GM23248 (cell line): ENCODE measurements around the gene AP1M2. TPM values are rescaled to one million over a fixed set of nuclear protein-coding genes. Genes with fewer than 3 reads are reported as not detected.
A peak's percentile ranks its signal among the peaks of the same experiment; 100 is the strongest.

Source experiments
- DNase-seq: peaks from one replicate; pipeline ENCODE4 v3.0.0-alpha.2; 2015
- H2AFZ ChIP-seq: fragments of 200-600 bp; sonication (generic); 2 replicates; pipeline ENCODE4 v1.6.1; 2016; ENCODE audit warnings: antibody characterized with exemption
- H3F3A ChIP-seq: fragments of 200-600 bp; sonication (generic); 2 replicates; pipeline ENCODE4 v1.6.1; 2016; ENCODE audit warnings: mild to moderate bottlenecking, antibody characterized with exemption, mixed run types; ENCODE audit not compliant: insufficient read depth
- H3K27ac ChIP-seq: fragments of 200-600 bp; sonication (generic); 2 replicates; pipeline ENCODE4 v1.5.1; 2016; ENCODE audit warnings: mild to moderate bottlenecking
- H3K27me3 ChIP-seq: fragments of 200-600 bp; sonication (generic); replicated peaks from 2 replicates; pipeline ENCODE4 v1.6.1; 2016; ENCODE audit warnings: mild to moderate bottlenecking; ENCODE audit not compliant: insufficient read depth
- H3K36me3 ChIP-seq: fragments of 200-600 bp; sonication (generic); 2 replicates; pipeline ENCODE4 v1.6.1; 2016; ENCODE audit warnings: low read depth, mild to moderate bottlenecking
- H3K4me1 ChIP-seq: fragments of 200-600 bp; sonication (generic); 2 replicates; pipeline ENCODE4 v1.6.1; 2016; ENCODE audit warnings: mild to moderate bottlenecking; ENCODE audit not compliant: insufficient read depth
- H3K4me2 ChIP-seq: fragments of 200-600 bp; sonication (generic); one replicate; pipeline ENCODE4 v1.6.1; 2016; ENCODE audit warnings: mild to moderate bottlenecking; ENCODE audit not compliant: unreplicated experiment
- H3K4me3 ChIP-seq: fragments of 200-600 bp; sonication (generic); 2 replicates; pipeline ENCODE4 v1.5.1; 2016; ENCODE audit warnings: mild to moderate bottlenecking
- H3K79me2 ChIP-seq: fragments of 200-600 bp; sonication (generic); 2 replicates; pipeline ENCODE4 v1.6.1; 2016; ENCODE audit warnings: mild to moderate bottlenecking; ENCODE audit not compliant: insufficient read depth
- H3K9ac ChIP-seq: fragments of 200-600 bp; sonication (generic); 2 replicates; pipeline ENCODE4 v1.6.1; 2016; ENCODE audit warnings: mild to moderate bottlenecking
- H3K9me2 ChIP-seq: fragments of 200-600 bp; sonication (generic); 2 replicates; pipeline ENCODE4 v1.6.1; 2016; ENCODE audit warnings: mixed run types, mild to moderate bottlenecking, moderate library complexity; ENCODE audit not compliant: insufficient read depth
- H3K9me3 ChIP-seq: fragments of 200-600 bp; sonication (generic); one replicate; pipeline ENCODE4 v1.6.1; 2017; ENCODE audit warnings: low read depth
- H4K20me1 ChIP-seq: fragments of 200-600 bp; sonication (generic); 2 replicates; pipeline ENCODE4 v1.6.0; 2016; ENCODE audit not compliant: insufficient read depth
- EZH2 ChIP-seq: fragments of 200-600 bp; sonication (generic); IDR thresholded peaks from 2 replicates; pipeline ENCODE4 v1.6.1; 2018; ENCODE audit warnings: antibody characterized with exemption, mild to moderate bottlenecking; ENCODE audit not compliant: insufficient read depth, poor library complexity, severe bottlenecking
- EZH2phosphoT487 ChIP-seq: fragments of 200-600 bp; sonication (generic); IDR thresholded peaks from 2 replicates; pipeline ENCODE4 v1.6.1; 2018; ENCODE audit warnings: antibody characterized with exemption, moderate library complexity, mild to moderate bottlenecking, low read depth; ENCODE audit not compliant: insufficient read depth
- WGBS, 2 experiments: methylation state at CpG; one replicate each; pipeline ENCODE4 v1.1.6; 2015 to 2017; ENCODE audit warnings: low lambda C conversion rate in 2 of 2, low coverage in 1 of 2; ENCODE audit errors: missing lambda C conversion rate in 2 of 2; 5-methylcytosine and 5-hydroxymethylcytosine counted together
- in situ Hi-C: fragments of 300-500 bp; cut with MboI; formaldehyde crosslinking; loops from 2 replicates; pipeline ENCODE4 v1.15.0; 2020
- polyA plus RNA-seq: library from polyadenylated mRNA; unstranded; fragments of >200 nt; fragmentation: Nextera tagmentation; extraction: Ambion mirVana; gene quantifications from 2 replicates; pipeline ENCODE4 v1.2.1, GENCODE V29; 2016
- total RNA-seq: library from RNA; depleted of rRNA; stranded (reverse); fragments of >200 nt; shearing (Covaris generic); gene quantifications from 2 replicates; pipeline ENCODE4 v1.2.3, GENCODE V29; 2014

AP1M2 gene
- total and polyA plus RNA-seq, 2 experiments from 2014 or later, result not detected

GRCh38 chr19:10568062-10568825, 18.9 kb downstream of the AP1M2 start:
- peak overlapping the region; percentile 78 for H3K4me3 ChIP-seq
- no peaks in the 10 kb centered on the region for H3K36me3 ChIP-seq
- peak; percentile 72 for DNase-seq
- no peaks in the 10 kb centered on the region for H3K27me3 ChIP-seq
- peaks cover 18% of the 10 kb centered on the region; the same call in 1 of the 2 replicates for H3K4me1 ChIP-seq
- H3F3A ChIP-seq, result peaks cover 8% of the 10 kb centered on the region
- no peak overlapping the region for H3K27ac ChIP-seq
- peaks cover 28% of the 10 kb centered on the region for H3K79me2 ChIP-seq
- H4K20me1 ChIP-seq, result no peaks in the 10 kb centered on the region
- H3K9me2 ChIP-seq, result no peaks in the 10 kb centered on the region
- in situ Hi-C loops, result no loop called here
- 2 to 4% methylated on average over 33 to 55 of the region's 58 CpGs for WGBS, 2 experiments
- peak overlapping the region; percentile 40 for H2AFZ ChIP-seq
- no peaks in the 10 kb centered on the region for H3K9me3 ChIP-seq
- H3K4me2 ChIP-seq, result peak overlapping the region; percentile 67
- H3K9ac ChIP-seq, result peak overlapping the region; percentile 57
- TF ChIP-seq EZH2phosphoT487, result no peak
- no peak for TF ChIP-seq EZH2

DNA sequence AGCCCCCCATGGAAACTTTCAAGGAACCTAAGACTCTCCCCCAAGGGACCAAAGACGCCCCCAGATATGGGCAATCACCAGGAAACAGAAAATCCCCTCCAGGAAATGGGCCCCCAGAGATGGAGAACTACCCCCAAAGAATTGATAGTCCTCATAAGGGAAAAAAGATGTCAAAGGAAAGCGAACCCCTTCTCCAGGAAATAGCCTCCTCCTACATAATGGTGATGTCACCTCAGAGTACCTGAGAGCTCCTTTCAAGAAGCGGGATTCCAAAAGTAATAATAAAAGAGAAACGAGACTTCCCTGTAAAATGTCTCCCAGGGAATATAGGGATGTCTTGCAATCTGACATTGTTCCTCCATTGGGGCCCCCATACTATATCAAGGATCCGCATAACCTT, 19.5 kb downstream of the AP1M2 start:
- no peak for DNase-seq
- in situ Hi-C loops, result no loop called here

DNA sequence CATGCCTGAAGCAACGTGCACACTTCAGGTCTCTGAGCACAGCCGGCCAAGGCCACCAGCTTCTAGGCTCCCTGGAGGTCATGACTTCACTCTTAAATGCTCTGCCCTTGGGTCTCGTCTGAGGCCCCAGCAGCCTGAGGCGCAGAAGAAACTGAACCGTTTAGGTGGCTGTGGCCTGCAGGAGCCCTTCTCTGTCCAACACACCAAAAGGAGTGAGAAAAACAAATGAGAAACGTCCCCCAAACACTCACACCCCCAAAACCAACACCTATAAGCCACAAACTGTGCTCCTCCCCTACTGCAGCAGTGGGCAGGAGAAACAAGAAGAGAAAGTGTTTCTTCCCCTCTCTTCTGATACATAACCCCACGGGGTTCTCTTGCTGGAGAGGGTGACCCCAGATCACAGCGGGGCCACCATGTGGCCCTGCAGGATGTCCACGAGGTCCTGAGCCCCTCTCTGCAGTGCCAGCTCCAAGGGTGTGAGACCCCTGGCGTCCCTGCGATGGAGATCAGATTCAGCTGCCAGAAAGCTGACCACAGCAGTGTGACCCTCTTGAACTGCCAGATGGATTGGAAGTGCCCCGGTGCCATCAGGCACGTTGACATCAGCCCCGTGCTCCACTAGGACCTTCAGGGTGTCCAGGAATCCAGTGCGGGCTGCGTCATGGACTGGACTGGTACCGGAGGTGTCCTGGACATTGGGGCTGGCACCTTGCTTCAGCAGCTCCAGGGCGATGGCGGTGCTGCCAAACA, 20.3 kb downstream of the AP1M2 start:
- TF ChIP-seq EZH2phosphoT487 (no peak), EZH2 (no peak)
- peaks cover 8% of the 10 kb centered on the region for H3F3A ChIP-seq
- H3K4me1 ChIP-seq, result peaks cover 18% of the 10 kb centered on the region; the same call in 1 of the 2 replicates
- no peaks in the 10 kb centered on the region for H4K20me1 ChIP-seq
- H3K4me2 ChIP-seq, result peak overlapping the region; percentile 75
- H2AFZ ChIP-seq, result peak overlapping the region; percentile 65
- peak overlapping the region; percentile 64 for H3K27ac ChIP-seq
- H3K9me2 ChIP-seq, result no peaks in the 10 kb centered on the region
- H3K79me2 ChIP-seq, result peaks cover 28% of the 10 kb centered on the region
- in situ Hi-C loops, result no loop called here
- peak overlapping the region; percentile 87 for H3K9ac ChIP-seq
- peak overlapping the region; percentile 78 for H3K4me3 ChIP-seq
- DNase-seq, result peak; percentile 20
- no peaks in the 10 kb centered on the region for H3K27me3 ChIP-seq
- H3K36me3 ChIP-seq, result no peaks in the 10 kb centered on the region
- H3K9me3 ChIP-seq, result no peaks in the 10 kb centered on the region
- 76% methylated on average over 19 of the region's 19 CpGs for WGBS, 2 experiments

More for the DNA sequence above, 19.5 kb downstream of the AP1M2 start:
- Histone ChIP-seq H3K9me2 (no peaks in the 10 kb centered on the region), H3K36me3 (no peaks in the 10 kb centered on the region), H3K79me2 (peaks cover 28% of the 10 kb centered on the region), H2AFZ (peak overlapping the region; percentile 40), H3K4me2 (peak overlapping the region; percentile 67), H3K27me3 (no peaks in the 10 kb centered on the region), H4K20me1 (no peaks in the 10 kb centered on the region), H3K27ac (no peak overlapping the region), H3K4me1 (peaks cover 18% of the 10 kb centered on the region; the same call in 1 of the 2 replicates), H3K4me3 (peak overlapping the region; percentile 78), H3F3A (peaks cover 8% of the 10 kb centered on the region), H3K9ac (peak overlapping the region; percentile 57; the same call in 1 of the 2 replicates), H3K9me3 (no peaks in the 10 kb centered on the region)
- TF ChIP-seq EZH2phosphoT487 (no peak), EZH2 (no peak)
- WGBS, 2 experiments, result 49 to 57% methylated on average over 5 of the region's 5 CpGs

- H4K20me1 ChIP-seq, result no peaks in the 10 kb centered on the region
- H3K27me3 ChIP-seq, result no peaks in the 10 kb centered on the region
- H3K4me3 ChIP-seq, result peak overlapping the region; percentile 73
- TF ChIP-seq EZH2phosphoT487, result no peak
- no peak for TF ChIP-seq EZH2
- no peaks in the 10 kb centered on the region for H3K36me3 ChIP-seq
- H3K4me2 ChIP-seq, result peak overlapping the region; percentile 75
- 2 to 3% methylated on average over 4 of the region's 4 CpGs for WGBS, 2 experiments
- in situ Hi-C loops, result no loop called here
- H3K9me3 ChIP-seq, result no peaks in the 10 kb centered on the region
- H3K9me2 ChIP-seq, result no peaks in the 10 kb centered on the region
- H2AFZ ChIP-seq, result peak overlapping the region; percentile 65
- peak overlapping the region; percentile 87 for H3K9ac ChIP-seq
- peaks cover 28% of the 10 kb centered on the region for H3K79me2 ChIP-seq
- H3K4me1 ChIP-seq, result peaks cover 18% of the 10 kb centered on the region; the same call in 1 of the 2 replicates
- peak overlapping the region; percentile 64 for H3K27ac ChIP-seq
- DNase-seq, result no peak
- H3F3A ChIP-seq, result peaks cover 8% of the 10 kb centered on the region
These were observed 20.8 kb downstream of the AP1M2 start for GRCh38 chr19:10566408-10566657.
